Mucosa of descending colon (tissue), 3 donors: ENCODE measurements around the gene TBCK. TPM values are rescaled to one million over a fixed set of nuclear protein-coding genes. Genes with fewer than 3 reads are reported as not detected.
A peak's percentile ranks its signal among the peaks of the same experiment; 100 is the strongest.

Source experiments
- ATAC-seq: fragments of 200-7000 bp; cut with Tn5 transposase; one replicate; pipeline ENCODE4 v1.9.1; 2020; ENCODE audit warnings: mild to moderate bottlenecking, moderate library complexity
- DNase-seq, 3 donors: peaks; one replicate each; pipeline ENCODE4 v3.0.0-alpha.2; 2020
- H3K36me3 ChIP-seq: fragments of 200-600 bp; one replicate; pipeline ENCODE4 v1.8.0; 2021; ENCODE audit warnings: low read depth, mild to moderate bottlenecking
- H3K4me1 ChIP-seq: fragments of 200-600 bp; one replicate; pipeline ENCODE4 v1.8.0; 2021; ENCODE audit warnings: low read depth, mild to moderate bottlenecking
- H3K4me3 ChIP-seq: fragments of 200-600 bp; one replicate; pipeline ENCODE4 v1.8.0; 2021; ENCODE audit warnings: mild to moderate bottlenecking
- H3K9me3 ChIP-seq: fragments of 200-600 bp; one replicate; pipeline ENCODE4 v1.8.0; 2021; ENCODE audit warnings: mild to moderate bottlenecking
- CTCF ChIP-seq: fragments of 200-600 bp; IDR thresholded peaks from one replicate; pipeline ENCODE4 v1.8.0; 2022; ENCODE audit warnings: antibody characterized with exemption, mild to moderate bottlenecking
- intact Hi-C, 2 donors: fragments of 100-400 bp; cut with DNase I in 1 of 2; cut with micrococcal nuclease in 1 of 2; formaldehyde crosslinking; loops; one replicate each; pipeline versions ENCODE4 v1.11.0 to v1.11.1; 2022; cut with DNase I, micrococcal nuclease
- total RNA-seq, 3 donors: library from RNA; stranded (reverse); fragmentation: NEBNext Ultra II Directional in 2 of 3; extraction: Animal tissue kit (Norgen Biotek cat#: 25700) in 2 of 3; gene quantifications; one replicate each; pipeline versions ENCODE4 v1.2.1 to v1.2.4, GENCODE V29; 2021 to 2023
- donor health status: DM: no; HTN: no; CAD: no; lungs with moderate emphysema.
- donor health status: DM: no; HTN: no; CAD: no.
- donor health status: DM: no; HTN: yes; CAD: no.

The TBCK gene
- total RNA-seq, 3 donors from 2014 or later: 23.1 to 42.5 (median 38.3) TPM

- no peaks in the 10 kb centered on the region for H3K4me1 ChIP-seq
- no peak overlapping the region for H3K4me3 ChIP-seq
- ATAC-seq (no peak), DNase-seq (no peak)
- no peak for TF ChIP-seq CTCF
- intact Hi-C loops: no loop called here
- no peaks in the 10 kb centered on the region for H3K9me3 ChIP-seq
- no peaks in the 10 kb centered on the region for H3K36me3 ChIP-seq
These were observed 293.6 kb downstream of the TBCK start for GRCh38 chr4:106022454-106022853.

GRCh38 chr4:106021737-106022410 is 294.1 kb downstream of the TBCK start:
- TF ChIP-seq CTCF: no peak
- H3K36me3 ChIP-seq: no peaks in the 10 kb centered on the region
- H3K4me3 ChIP-seq: no peak overlapping the region
- DNase-seq (no peak), ATAC-seq (no peak)
- H3K4me1 ChIP-seq: no peaks in the 10 kb centered on the region
- intact Hi-C loops: no loop called here
- no peaks in the 10 kb centered on the region for H3K9me3 ChIP-seq

- Histone ChIP-seq H3K4me3 (no peak overlapping the region), H3K4me1 (no peaks in the 10 kb centered on the region), H3K9me3 (no peaks in the 10 kb centered on the region), H3K36me3 (no peaks in the 10 kb centered on the region)
- no peak for TF ChIP-seq CTCF
- DNase-seq (no peak), ATAC-seq (no peak)
- intact Hi-C loops: no loop called here
These were observed 296.2 kb downstream of the TBCK start for GRCh38 chr4:106019771-106020170.

- no peak for DNase-seq
- Histone ChIP-seq H3K36me3 (no peaks in the 10 kb centered on the region), H3K9me3 (no peaks in the 10 kb centered on the region), H3K4me3 (no peak overlapping the region), H3K4me1 (no peaks in the 10 kb centered on the region)
- peak; percentile 67 for ATAC-seq
- TF ChIP-seq CTCF: no peak
- intact Hi-C loops: no loop called here
These were observed 298.0 kb downstream of the TBCK start for GRCh38 chr4:106017975-106018374.

- intact Hi-C loops: no loop called here
These were observed 304.6 kb downstream of the TBCK start for GRCh38 chr4:106011387-106011786.

More at GRCh38 chr4:106011387-106011786, 304.6 kb downstream of the TBCK start:
- no peak overlapping the region for H3K4me3 ChIP-seq
- no peaks in the 10 kb centered on the region for H3K36me3 ChIP-seq
- peaks cover 11% of the 10 kb centered on the region for H3K9me3 ChIP-seq
- no peak for TF ChIP-seq CTCF
- DNase-seq (no peak), ATAC-seq (no peak)
- H3K4me1 ChIP-seq: no peaks in the 10 kb centered on the region
